GM21786 (cell line): ENCODE data around the gene CYTH4.

Experiments used
- ATAC-seq: cut with Tn5 transposase; IDR thresholded peaks from one replicate; pipeline ENCODE4 v1.9.1; 2021; ENCODE audit not compliant: unreplicated experiment

Gene CYTH4

GRCh38 chr22:37288521-37288920 lies 6.2 kb downstream of the CYTH4 start:
- no peak for ATAC-seq

- ATAC-seq, result no peak
These were observed 6.9 kb downstream of the CYTH4 start for GRCh38 chr22:37289156-37289735.

- ATAC-seq, result no peak
These were observed 8.4 kb downstream of the CYTH4 start for GRCh38 chr22:37290737-37291136.

GRCh38 chr22:37291559-37292298 lies 9.4 kb downstream of the CYTH4 start:
- ATAC-seq, result no peak

- ATAC-seq, result no peak
These were observed 10.3 kb downstream of the CYTH4 start for GRCh38 chr22:37292641-37293040.

GRCh38 chr22:37293172-37293571 lies 10.9 kb downstream of the CYTH4 start:
- ATAC-seq, result no peak

- ATAC-seq, result no peak
These were observed 12.4 kb downstream of the CYTH4 start for GRCh38 chr22:37294747-37295146.

GRCh38 chr22:37295213-37295886 lies 13.0 kb downstream of the CYTH4 start:
- no peak for ATAC-seq

GRCh38 chr22:37295946-37296345 lies 13.6 kb downstream of the CYTH4 start:
- ATAC-seq, result no peak

GRCh38 chr22:37298748-37299495 lies 16.6 kb downstream of the CYTH4 start:
- ATAC-seq, result no peak

GRCh38 chr22:37299969-37300509 lies 17.7 kb downstream of the CYTH4 start:
- no peak for ATAC-seq

- ATAC-seq, result no peak
These were observed 18.3 kb downstream of the CYTH4 start for GRCh38 chr22:37300551-37301017.

GRCh38 chr22:37301144-37301830 lies 19.0 kb downstream of the CYTH4 start:
- no peak for ATAC-seq

- ATAC-seq, result no peak
These were observed 20.6 kb downstream of the CYTH4 start for GRCh38 chr22:37302674-37303555.

- ATAC-seq, result no peak
These were observed 21.5 kb downstream of the CYTH4 start for GRCh38 chr22:37303821-37304274.

GRCh38 chr22:37304595-37305343 lies 22.5 kb downstream of the CYTH4 start:
- ATAC-seq, result no peak

- no peak for ATAC-seq
These were observed 23.6 kb downstream of the CYTH4 start for GRCh38 chr22:37305887-37306286.

GRCh38 chr22:37306494-37306829 lies 24.2 kb downstream of the CYTH4 start:
- ATAC-seq, result no peak
